Colonic mucosa (tissue), 4 donors: ENCODE results near the gene GNAT3. TPM values are rescaled to one million over a fixed set of nuclear protein-coding genes. Genes with fewer than 3 reads are reported as not detected.

Experiments
- DNase-seq: peaks from one replicate; pipeline ENCODE4 v3.0.0-alpha.2; 2020
- H3K27ac ChIP-seq: fragments of 200-600 bp; one replicate; pipeline ENCODE4 v1.8.0; 2021
- H3K27me3 ChIP-seq: fragments of 200-600 bp; one replicate; pipeline ENCODE4 v1.8.0; 2021
- H3K36me3 ChIP-seq: fragments of 200-600 bp; one replicate; pipeline ENCODE4 v1.8.0; 2021
- H3K4me1 ChIP-seq: fragments of 200-600 bp; one replicate; pipeline ENCODE4 v1.8.0; 2021; ENCODE audit warnings: mild to moderate bottlenecking
- H3K4me3 ChIP-seq: fragments of 200-600 bp; one replicate; pipeline ENCODE4 v1.8.0; 2021
- H3K9ac ChIP-seq, 2 donors: one replicate each; pipeline ENCODE4 v1.7.0; 2013; ENCODE audit warnings: control low read depth in 2 of 2, low read depth in 2 of 2, low read length in 2 of 2
- H3K9me3 ChIP-seq: fragments of 200-600 bp; one replicate; pipeline ENCODE4 v1.8.0; 2021
- intact Hi-C: fragments of 100-400 bp; cut with DNase I; formaldehyde crosslinking; loops from one replicate; pipeline ENCODE4 v1.14.1; 2022
- total RNA-seq, 2 donors: library from RNA; stranded (reverse); fragmentation: NEBNext Ultra II Directional in 1 of 2; extraction: Animal tissue kit (Norgen Biotek cat#: 25700) in 1 of 2; gene quantifications; one replicate each; pipeline ENCODE4 v1.2.1, GENCODE V29; 2021
- TF ChIP-seq, protein P1 (sequence below): fragments of 200-600 bp; IDR thresholded peaks from one replicate; pipeline ENCODE4 v1.8.0; 2022; ENCODE audit warnings: antibody characterized with exemption, mild to moderate bottlenecking
- donor health status: healthy.
- donor health status: DM: no; HTN: no; CAD: no.
- donor health status: DM: no; HTN: no; CAD: no.

The GNAT3 gene
- total RNA-seq, 2 donors from 2014 or later, result not detected

GRCh38 chr7:80530136-80530535, 18.3 kb upstream of the GNAT3 start:
- H3K9ac ChIP-seq, result no peak overlapping the region
- H3K4me3 ChIP-seq, result no peak overlapping the region
- no peaks in the 10 kb centered on the region for H3K36me3 ChIP-seq
- intact Hi-C loops, result no loop called here
- no peak for DNase-seq
- no peaks in the 10 kb centered on the region for H3K9me3 ChIP-seq
- H3K4me1 ChIP-seq, result no peaks in the 10 kb centered on the region
- TF ChIP-seq, protein P1, sequence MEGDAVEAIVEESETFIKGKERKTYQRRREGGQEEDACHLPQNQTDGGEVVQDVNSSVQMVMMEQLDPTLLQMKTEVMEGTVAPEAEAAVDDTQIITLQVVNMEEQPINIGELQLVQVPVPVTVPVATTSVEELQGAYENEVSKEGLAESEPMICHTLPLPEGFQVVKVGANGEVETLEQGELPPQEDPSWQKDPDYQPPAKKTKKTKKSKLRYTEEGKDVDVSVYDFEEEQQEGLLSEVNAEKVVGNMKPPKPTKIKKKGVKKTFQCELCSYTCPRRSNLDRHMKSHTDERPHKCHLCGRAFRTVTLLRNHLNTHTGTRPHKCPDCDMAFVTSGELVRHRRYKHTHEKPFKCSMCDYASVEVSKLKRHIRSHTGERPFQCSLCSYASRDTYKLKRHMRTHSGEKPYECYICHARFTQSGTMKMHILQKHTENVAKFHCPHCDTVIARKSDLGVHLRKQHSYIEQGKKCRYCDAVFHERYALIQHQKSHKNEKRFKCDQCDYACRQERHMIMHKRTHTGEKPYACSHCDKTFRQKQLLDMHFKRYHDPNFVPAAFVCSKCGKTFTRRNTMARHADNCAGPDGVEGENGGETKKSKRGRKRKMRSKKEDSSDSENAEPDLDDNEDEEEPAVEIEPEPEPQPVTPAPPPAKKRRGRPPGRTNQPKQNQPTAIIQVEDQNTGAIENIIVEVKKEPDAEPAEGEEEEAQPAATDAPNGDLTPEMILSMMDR, result no peak
- no peaks in the 10 kb centered on the region for H3K27me3 ChIP-seq
- no peak overlapping the region for H3K27ac ChIP-seq

- no peak overlapping the region for H3K27ac ChIP-seq
- no peaks in the 10 kb centered on the region for H3K27me3 ChIP-seq
- no peak for DNase-seq
- H3K9ac ChIP-seq, result no peak overlapping the region
- H3K9me3 ChIP-seq, result no peaks in the 10 kb centered on the region
- intact Hi-C loops, result no loop called here
- no peak overlapping the region for H3K4me3 ChIP-seq
- TF ChIP-seq, protein P1, result no peak
- H3K4me1 ChIP-seq, result no peaks in the 10 kb centered on the region
- H3K36me3 ChIP-seq, result no peaks in the 10 kb centered on the region
These were observed 17.5 kb upstream of the GNAT3 start for GRCh38 chr7:80529362-80529761.

DNA sequence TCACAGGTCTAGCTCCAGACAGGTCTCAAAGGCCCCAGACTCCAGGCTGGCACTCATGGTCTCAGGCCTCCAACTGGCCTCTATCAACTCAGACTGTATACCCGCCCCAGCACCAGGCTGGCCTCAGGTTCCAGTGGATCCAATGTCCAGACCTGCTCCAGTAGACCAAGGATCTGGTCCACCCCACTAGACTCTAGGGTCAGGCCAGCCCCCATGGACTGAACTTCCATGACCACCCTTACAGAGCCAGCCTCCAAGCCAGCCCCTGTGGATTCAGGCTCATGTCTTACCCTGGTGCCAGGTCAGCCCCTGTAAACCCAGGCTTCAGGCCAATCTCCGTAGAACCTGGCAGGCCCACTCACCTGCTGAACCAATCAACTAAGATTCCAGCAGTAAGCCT, 16.8 kb upstream of the GNAT3 start:
- Histone ChIP-seq H3K36me3 (no peaks in the 10 kb centered on the region), H3K9me3 (no peaks in the 10 kb centered on the region), H3K9ac (no peak overlapping the region), H3K27ac (no peak overlapping the region), H3K4me3 (no peak overlapping the region), H3K4me1 (no peaks in the 10 kb centered on the region), H3K27me3 (no peaks in the 10 kb centered on the region)
- intact Hi-C loops, result no loop called here
- DNase-seq, result no peak
- TF ChIP-seq, protein P1, result no peak

GRCh38 chr7:80526472-80526871, 14.6 kb upstream of the GNAT3 start:
- TF ChIP-seq, protein P1, result no peak

GRCh38 chr7:80524693-80525092, 12.8 kb upstream of the GNAT3 start:
- no peaks in the 10 kb centered on the region for H3K9me3 ChIP-seq
- no peak overlapping the region for H3K9ac ChIP-seq
- H3K4me1 ChIP-seq, result no peaks in the 10 kb centered on the region
- no peak for DNase-seq
- TF ChIP-seq, protein P1, result no peak
- H3K4me3 ChIP-seq, result no peak overlapping the region
- H3K27ac ChIP-seq, result no peak overlapping the region
- H3K27me3 ChIP-seq, result no peaks in the 10 kb centered on the region
- intact Hi-C loops, result no loop called here
- H3K36me3 ChIP-seq, result no peaks in the 10 kb centered on the region

More at GRCh38 chr7:80526472-80526871, 14.6 kb upstream of the GNAT3 start:
- Histone ChIP-seq H3K27me3 (no peaks in the 10 kb centered on the region), H3K27ac (no peak overlapping the region), H3K4me3 (no peak overlapping the region), H3K36me3 (no peaks in the 10 kb centered on the region), H3K9ac (no peak overlapping the region), H3K4me1 (no peaks in the 10 kb centered on the region), H3K9me3 (no peaks in the 10 kb centered on the region)
- DNase-seq, result no peak
- intact Hi-C loops, result no loop called here

DNA sequence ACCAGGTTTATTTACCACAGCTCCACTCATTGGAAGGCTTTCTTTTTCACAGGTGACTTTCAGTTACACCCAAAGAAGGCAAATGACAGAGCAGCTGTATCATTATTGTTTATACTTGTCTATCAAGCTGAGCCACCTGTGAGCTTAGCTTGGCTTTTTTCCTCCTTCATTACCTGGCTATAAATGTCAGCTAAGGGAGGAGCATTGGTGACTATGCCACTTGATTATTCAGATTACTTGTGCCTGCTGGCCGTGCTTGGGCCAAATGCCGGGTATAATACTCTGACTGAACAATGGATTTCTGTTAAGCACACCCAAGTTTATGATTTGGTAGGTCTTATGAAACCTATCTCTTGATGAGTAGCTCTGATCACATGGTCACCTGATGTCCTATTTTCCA, 9.9 kb upstream of the GNAT3 start:
- Histone ChIP-seq H3K36me3 (no peaks in the 10 kb centered on the region), H3K4me3 (no peak overlapping the region), H3K4me1 (no peaks in the 10 kb centered on the region), H3K9ac (no peak overlapping the region), H3K9me3 (no peaks in the 10 kb centered on the region), H3K27me3 (no peaks in the 10 kb centered on the region), H3K27ac (no peak overlapping the region)
- TF ChIP-seq, protein P1, result no peak
- DNase-seq, result no peak
- intact Hi-C loops, result no loop called here
